ENCODE results near the gene DHRS3. TPM values are rescaled to one million over a fixed set of nuclear protein-coding genes. Genes with fewer than 3 reads are reported as not detected.
"Not testable (repeated sequence)": the region's sequence is repeated elsewhere in the genome, so short reads cannot be mapped to it uniquely, and the experiment has no call there.

The DHRS3 gene
- total RNA-seq, 1 experiment from 2014 or later, result 54.5 TPM

- H4K5ac ChIP-seq (ENCODE audit: insufficient read length, low read depth, low read length), result no peak overlapping the region
- no peak for DNase-seq
- H3K23me2 ChIP-seq (ENCODE audit: insufficient read length, low read depth, low read length, poor library complexity, severe bottlenecking), result no peaks in the 10 kb centered on the region
- no peak overlapping the region for H3K23ac ChIP-seq (ENCODE audit: insufficient read length, low read depth, low read length)
- H3K18ac ChIP-seq (ENCODE audit: insufficient read length, low read depth, low read length), result no peak overlapping the region
- no peaks in the 10 kb centered on the region for H3K4me1 ChIP-seq (ENCODE audit: insufficient read depth, low read length)
- no peaks in the 10 kb centered on the region for H3K9me3 ChIP-seq (ENCODE audit: control insufficient read depth, low read depth, low read length)
- WGBS (ENCODE audit: extremely low coverage, insufficient read length, low lambda C conversion rate), result no CpG with 5 or more reads among the region's 2 CpGs
- H3K27me3 ChIP-seq (ENCODE audit: insufficient read depth, low read length), result no peaks in the 10 kb centered on the region
- no peak overlapping the region for H2BK20ac ChIP-seq (ENCODE audit: low read depth, low read length, poor library complexity, severe bottlenecking)
- Mint-ChIP-seq H3K27me3 (ENCODE audit: low read depth) (no peaks in the 10 kb centered on the region; the same call in 1 of the 2 replicates), H3K9me3 (no peaks in the 10 kb centered on the region), H3K4me1 (peaks cover under 1 to 27% of the 10 kb centered on the region in 2 experiments; a peak in 2 of 4 replicates), H3K27ac (no peak overlapping the region), H3K4me3 (no peak overlapping the region), H3K36me3 (ENCODE audit: insufficient read depth in 1 of 3, low read depth in 3 of 3) (no peaks in the 10 kb centered on the region; a peak in 1 of 7 replicates)
- H3T11ph ChIP-seq (ENCODE audit: low read length), result no peak overlapping the region
- H3K9ac ChIP-seq (ENCODE audit: extremely low read depth, insufficient read length, low read length), result no peak overlapping the region
- H4K91ac ChIP-seq (ENCODE audit: insufficient read length, low read depth, low read length), result no peak overlapping the region
- no peak overlapping the region for H3K56ac ChIP-seq (ENCODE audit: insufficient read length, low read depth, low read length)
- H2AK5ac ChIP-seq (ENCODE audit: insufficient read length, low read length), result no peak overlapping the region
- no peak overlapping the region for H3K4ac ChIP-seq (ENCODE audit: low read depth, low read length)
- H3K14ac ChIP-seq (ENCODE audit: insufficient read depth, low read length), result no peak overlapping the region
- no peaks in the 10 kb centered on the region for H3K79me2 ChIP-seq (ENCODE audit: insufficient read depth, low read length)
- H2AFZ ChIP-seq (ENCODE audit: low read length), result no peak overlapping the region
- H2BK120ac ChIP-seq (ENCODE audit: low read depth, low read length, poor library complexity, severe bottlenecking), result no peak overlapping the region
- no peak overlapping the region for H2BK5ac ChIP-seq (ENCODE audit: insufficient read length, low read length)
- H3K79me1 ChIP-seq (ENCODE audit: insufficient read depth, low read depth, low read length, poor library complexity, severe bottlenecking), result no peaks in the 10 kb centered on the region
- H3K27ac ChIP-seq (ENCODE audit: insufficient read length, low read depth, low read length), result no peak overlapping the region
- no peak overlapping the region for H4K8ac ChIP-seq (replicated peaks; ENCODE audit: insufficient read length, low read depth, low read length)
- H2BK15ac ChIP-seq (ENCODE audit: low read depth, low read length), result no peak overlapping the region
- no peak overlapping the region for H2BK12ac ChIP-seq (ENCODE audit: insufficient read length, low read depth, low read length)
- no peak for TF ChIP-seq CTCF (conservative IDR thresholded peaks at IDR 0.05)
- no peaks in the 10 kb centered on the region for H4K20me1 ChIP-seq (ENCODE audit: control insufficient read depth, insufficient read depth, insufficient read length)
- H3K4me2 ChIP-seq (ENCODE audit: insufficient read depth, insufficient read length, low read length), result no peak overlapping the region
Observed at GRCh38 chr1:12539320-12539704, 78.7 kb downstream of the DHRS3 start.

GRCh38 chr1:12538536-12538935 is 79.5 kb downstream of the DHRS3 start:
- H2AK5ac ChIP-seq (ENCODE audit: insufficient read length, low read length); H3K27me3 Mint-ChIP-seq (ENCODE audit: low read depth); H4K20me1 ChIP-seq (ENCODE audit: control insufficient read depth, insufficient read depth, insufficient read length); H3K4me3 Mint-ChIP-seq; H4K8ac ChIP-seq (replicated peaks; ENCODE audit: insufficient read length, low read depth, low read length); DNase-seq; H2BK15ac ChIP-seq (ENCODE audit: low read depth, low read length); H3K14ac ChIP-seq (ENCODE audit: insufficient read depth, low read length); H3K9me3 ChIP-seq (ENCODE audit: control insufficient read depth, low read depth, low read length); H3K23ac ChIP-seq (ENCODE audit: insufficient read length, low read depth, low read length); H2BK120ac ChIP-seq (ENCODE audit: low read depth, low read length, poor library complexity, severe bottlenecking); H4K5ac ChIP-seq (ENCODE audit: insufficient read length, low read depth, low read length); H3T11ph ChIP-seq (ENCODE audit: low read length); H2AFZ ChIP-seq (ENCODE audit: low read length); H3K9ac ChIP-seq (ENCODE audit: extremely low read depth, insufficient read length, low read length); H4K91ac ChIP-seq (ENCODE audit: insufficient read length, low read depth, low read length); H3K36me3 Mint-ChIP-seq (ENCODE audit: insufficient read depth in 1 of 3, low read depth in 3 of 3); H3K27ac ChIP-seq (ENCODE audit: insufficient read length, low read depth, low read length); H3K79me2 ChIP-seq (ENCODE audit: insufficient read depth, low read length); H3K56ac ChIP-seq (ENCODE audit: insufficient read length, low read depth, low read length); H2BK20ac ChIP-seq (ENCODE audit: low read depth, low read length, poor library complexity, severe bottlenecking); H3K18ac ChIP-seq (ENCODE audit: insufficient read length, low read depth, low read length); H3K27me3 ChIP-seq (ENCODE audit: insufficient read depth, low read length); H3K4me2 ChIP-seq (ENCODE audit: insufficient read depth, insufficient read length, low read length); H3K27ac Mint-ChIP-seq; H3K4me1 ChIP-seq (ENCODE audit: insufficient read depth, low read length); H2BK12ac ChIP-seq (ENCODE audit: insufficient read length, low read depth, low read length); H3K9me3 Mint-ChIP-seq; H3K79me1 ChIP-seq (ENCODE audit: insufficient read depth, low read depth, low read length, poor library complexity, severe bottlenecking); H2BK5ac ChIP-seq (ENCODE audit: insufficient read length, low read length); H3K4ac ChIP-seq (ENCODE audit: low read depth, low read length); H3K23me2 ChIP-seq (ENCODE audit: insufficient read length, low read depth, low read length, poor library complexity, severe bottlenecking): not testable (repeated sequence)
- H3K4me1 Mint-ChIP-seq, result peaks cover 0 to 26% of the 10 kb centered on the region in 2 experiments; a peak in 2 of 4 replicates
- no CpG with 5 or more reads among the region's 3 CpGs for WGBS (ENCODE audit: extremely low coverage, insufficient read length, low lambda C conversion rate)

Measured in H9 (cell line).